CD8-positive, alpha-beta memory T cell (primary cell): ENCODE measurements around the gene ABLIM3. TPM values are rescaled to one million over a fixed set of nuclear protein-coding genes. Genes with fewer than 3 reads are reported as not detected.

Source experiments
- CTCF ChIA-PET: fragments of 350-600 bp; sonication (Branson Sonifier 250); formaldehyde crosslinking; loops from one replicate; lab custom pipeline; 2021; ENCODE audit warnings: antibody characterized with exemption; lab: Charles Lee
- POLR2A ChIA-PET: fragments of 350-600 bp; sonication (Branson Sonifier 250); formaldehyde crosslinking; loops from one replicate; lab custom pipeline; 2021; ENCODE audit warnings: antibody characterized with exemption; lab: Charles Lee
- DNase-seq, 5 donors: peaks; one replicate each; pipeline versions ENCODE4 v3.0.0 to v3.0.0-alpha.2; 2020 to 2022; ENCODE audit warnings: mixed read lengths in 1 of 5
- H3K27ac ChIP-seq: one replicate; pipeline ENCODE4 v1.7.0; 2013; ENCODE audit warnings: low read depth, mild to moderate bottlenecking, low read length, moderate library complexity
- H3K27me3 ChIP-seq: 2 replicates; pipeline ENCODE4 v1.7.0; 2013; ENCODE audit warnings: low read length, mild to moderate bottlenecking; ENCODE audit not compliant: insufficient read depth, poor library complexity, severe bottlenecking
- H3K36me3 ChIP-seq: 2 replicates; pipeline ENCODE4 v1.7.0; 2013; ENCODE audit warnings: mild to moderate bottlenecking, low read length, moderate library complexity; ENCODE audit not compliant: insufficient read depth
- H3K4me1 ChIP-seq: 2 replicates; pipeline ENCODE4 v1.7.0; 2013; ENCODE audit warnings: mild to moderate bottlenecking, low read length, moderate library complexity; ENCODE audit not compliant: insufficient read depth
- H3K4me3 ChIP-seq: 2 replicates; pipeline ENCODE4 v1.7.0; 2013; ENCODE audit warnings: mild to moderate bottlenecking, low read length
- H3K9me3 ChIP-seq: 2 replicates; pipeline ENCODE4 v1.7.0; 2013; ENCODE audit warnings: mild to moderate bottlenecking, low read length
- H3K27ac Mint-ChIP-seq, 8 donors: one replicate each; pipeline ENCODE4 v1.8.0; 2020 to 2021; ENCODE audit warnings: mixed read lengths in 8 of 8, mild to moderate bottlenecking in 6 of 8, inconsistent platforms in 3 of 8, moderate library complexity in 3 of 8
- H3K27me3 Mint-ChIP-seq, 2 donors: one replicate each; pipeline ENCODE4 v1.8.0; 2020 to 2021; ENCODE audit warnings: mixed read lengths in 2 of 2, mild to moderate bottlenecking in 1 of 2, moderate library complexity in 1 of 2
- H3K36me3 Mint-ChIP-seq, 3 donors: one replicate each; pipeline ENCODE4 v1.8.0; 2020 to 2021; ENCODE audit warnings: mixed read lengths in 3 of 3, inconsistent platforms in 1 of 3, mild to moderate bottlenecking in 1 of 3
- H3K4me1 Mint-ChIP-seq, 3 donors: one replicate each; pipeline ENCODE4 v1.8.0; 2020 to 2021; ENCODE audit warnings: mixed read lengths in 3 of 3, inconsistent platforms in 1 of 3, mild to moderate bottlenecking in 1 of 3
- H3K4me3 Mint-ChIP-seq, 7 donors: one replicate each; pipeline ENCODE4 v1.8.0; 2020 to 2021; ENCODE audit warnings: mixed read lengths in 7 of 7, mild to moderate bottlenecking in 6 of 7, moderate library complexity in 4 of 7, inconsistent platforms in 2 of 7
- H3K9me3 Mint-ChIP-seq, 5 donors: one replicate each; pipeline ENCODE4 v1.8.0; 2020 to 2022; ENCODE audit warnings: mixed read lengths in 5 of 5, mild to moderate bottlenecking in 3 of 5, moderate library complexity in 2 of 5, inconsistent platforms in 1 of 5
- polyA plus RNA-seq: library from polyadenylated mRNA; unstranded; fragments of 300-500 nt; fragmentation: Illumina TruSeq; gene quantifications from one replicate; pipeline ENCODE4 v1.2.3, GENCODE V29; 2021
- total RNA-seq, 2 experiments: library from RNA; stranded (reverse); gene quantifications; one replicate each; pipeline ENCODE4 v1.2.3, GENCODE V29; 2021

Gene ABLIM3
- total and polyA plus RNA-seq, 3 experiments from 2014 or later, result 0.09 TPM; not detected in 2

- H3K36me3 Mint-ChIP-seq, result no peaks in the 10 kb centered on the region
- no peak overlapping the region for H3K27ac Mint-ChIP-seq
- Histone ChIP-seq H3K27me3 (no peaks in the 10 kb centered on the region), H3K4me3 (no peak overlapping the region), H3K4me1 (no peaks in the 10 kb centered on the region), H3K27ac (no peak overlapping the region), H3K36me3 (no peaks in the 10 kb centered on the region), H3K9me3 (no peaks in the 10 kb centered on the region)
- no peaks in the 10 kb centered on the region for H3K9me3 Mint-ChIP-seq
- ChIA-PET POLR2A (no interaction called here), CTCF (no interaction called here)
- H3K4me1 Mint-ChIP-seq, result no peaks in the 10 kb centered on the region
- no peak overlapping the region for H3K4me3 Mint-ChIP-seq
- DNase-seq, result no peak
- H3K27me3 Mint-ChIP-seq, result peaks cover 8 to 46% of the 10 kb centered on the region in 2 donors
These were observed 141.0 kb downstream of the ABLIM3 start for GRCh38 chr5:149282027-149282965.

DNA sequence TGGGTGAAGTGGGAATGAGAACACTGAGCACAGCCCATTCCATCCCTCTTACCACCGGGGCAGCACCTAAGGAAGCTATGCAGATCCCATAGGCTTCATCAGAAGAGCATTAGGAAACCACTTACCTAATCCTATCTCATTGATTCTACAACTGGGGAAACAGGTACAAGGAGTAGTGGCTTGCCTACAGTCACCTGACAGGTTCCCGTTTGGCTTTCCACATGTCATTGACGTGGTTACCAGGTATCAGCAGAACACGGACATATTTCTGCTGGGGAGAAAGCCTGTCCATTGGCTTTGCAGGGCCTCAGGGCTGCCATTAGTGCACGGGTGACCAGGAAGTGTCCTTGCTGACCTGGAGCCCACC, 141.7 kb downstream of the ABLIM3 start:
- Histone ChIP-seq H3K4me3 (no peak overlapping the region), H3K27me3 (no peaks in the 10 kb centered on the region), H3K36me3 (no peaks in the 10 kb centered on the region), H3K9me3 (no peaks in the 10 kb centered on the region), H3K4me1 (no peaks in the 10 kb centered on the region), H3K27ac (no peak overlapping the region)
- CTCF ChIA-PET, result no interaction called here
- DNase-seq, result no peak
- H3K9me3 Mint-ChIP-seq, result no peaks in the 10 kb centered on the region
- POLR2A ChIA-PET, result no interaction called here
- H3K27ac Mint-ChIP-seq, result no peak overlapping the region
- H3K4me1 Mint-ChIP-seq, result no peaks in the 10 kb centered on the region
- no peak overlapping the region for H3K4me3 Mint-ChIP-seq
- peaks cover 8 to 44% of the 10 kb centered on the region in 2 donors for H3K27me3 Mint-ChIP-seq
- no peaks in the 10 kb centered on the region for H3K36me3 Mint-ChIP-seq

DNA sequence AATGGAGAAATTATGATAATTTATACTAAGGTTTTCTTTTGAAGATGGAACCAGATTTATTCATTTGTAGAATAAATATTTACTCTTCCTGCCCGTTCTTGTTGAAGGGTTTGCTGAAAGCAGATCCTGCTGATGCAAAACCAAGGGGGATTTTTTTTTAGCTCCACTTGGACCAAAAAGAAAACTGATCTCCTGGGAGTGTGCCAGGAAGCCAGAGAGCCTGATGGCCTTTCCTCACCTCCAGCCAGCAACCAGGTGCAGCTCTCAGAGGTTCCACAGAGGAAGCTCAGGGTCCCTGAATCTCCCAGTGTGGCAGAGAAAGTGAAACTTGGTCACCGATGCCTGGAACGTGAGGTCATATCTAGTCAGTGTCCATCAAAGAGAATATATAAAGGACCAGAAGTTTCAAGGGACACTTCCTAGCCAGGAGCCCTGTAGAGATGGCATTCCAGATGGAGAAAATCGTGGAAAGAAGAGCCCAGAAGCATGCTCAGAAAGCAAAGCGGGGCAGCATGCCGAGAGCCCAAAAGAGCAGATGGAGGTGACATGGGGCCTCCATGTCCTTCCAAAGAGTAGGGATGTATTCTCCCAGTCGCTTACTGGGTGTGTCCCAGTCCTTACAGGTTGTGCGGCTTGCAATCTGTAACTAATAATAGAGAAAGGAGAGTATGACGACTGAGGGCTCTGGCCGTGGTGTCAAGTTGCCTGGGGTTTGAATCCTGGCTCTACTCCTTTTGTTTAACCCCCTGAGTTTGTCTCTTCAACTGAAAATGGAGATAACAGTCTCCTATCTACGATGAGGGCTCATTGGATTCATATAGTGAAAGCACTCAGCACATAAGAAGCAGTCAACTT, 142.6 kb downstream of the ABLIM3 start:
- Histone ChIP-seq H3K4me1 (no peaks in the 10 kb centered on the region), H3K36me3 (no peaks in the 10 kb centered on the region), H3K4me3 (no peak overlapping the region), H3K9me3 (no peaks in the 10 kb centered on the region), H3K27me3 (no peaks in the 10 kb centered on the region), H3K27ac (no peak overlapping the region)
- Mint-ChIP-seq H3K27ac (no peak overlapping the region), H3K36me3 (no peaks in the 10 kb centered on the region), H3K9me3 (no peaks in the 10 kb centered on the region), H3K27me3 (peaks cover 6 to 36% of the 10 kb centered on the region in 2 donors), H3K4me1 (no peaks in the 10 kb centered on the region), H3K4me3 (no peak overlapping the region)
- DNase-seq, result no peak
- ChIA-PET POLR2A (no interaction called here), CTCF (no interaction called here)

DNA sequence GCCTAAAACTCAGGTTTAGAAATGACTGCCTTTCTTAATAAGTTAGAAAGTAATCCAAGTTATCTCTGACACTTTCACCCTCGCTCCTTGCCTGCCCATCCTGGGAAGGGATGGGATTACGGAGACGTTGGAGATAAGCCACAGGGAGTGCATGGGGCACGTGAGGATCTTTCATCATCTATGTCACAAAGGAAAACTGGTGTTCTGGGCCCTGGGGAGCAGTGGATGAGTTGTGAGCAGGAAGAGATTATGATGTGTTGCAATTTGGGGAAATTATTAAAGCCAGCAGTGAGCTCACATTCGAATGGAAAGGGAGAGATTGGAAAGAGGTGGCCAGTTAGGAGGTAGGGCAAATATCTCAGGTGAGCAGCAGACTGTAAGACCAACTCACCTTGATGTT, 143.2 kb downstream of the ABLIM3 start:
- Histone ChIP-seq H3K4me1 (no peaks in the 10 kb centered on the region), H3K4me3 (no peak overlapping the region), H3K27me3 (no peaks in the 10 kb centered on the region), H3K27ac (no peak overlapping the region), H3K36me3 (no peaks in the 10 kb centered on the region), H3K9me3 (no peaks in the 10 kb centered on the region)
- Mint-ChIP-seq H3K4me3 (no peak overlapping the region), H3K9me3 (no peaks in the 10 kb centered on the region), H3K27ac (no peak overlapping the region), H3K27me3 (peaks cover 9 to 40% of the 10 kb centered on the region in 2 donors), H3K4me1 (no peaks in the 10 kb centered on the region), H3K36me3 (no peaks in the 10 kb centered on the region)
- CTCF ChIA-PET, result no interaction called here
- POLR2A ChIA-PET, result no interaction called here
- no peak for DNase-seq

DNA sequence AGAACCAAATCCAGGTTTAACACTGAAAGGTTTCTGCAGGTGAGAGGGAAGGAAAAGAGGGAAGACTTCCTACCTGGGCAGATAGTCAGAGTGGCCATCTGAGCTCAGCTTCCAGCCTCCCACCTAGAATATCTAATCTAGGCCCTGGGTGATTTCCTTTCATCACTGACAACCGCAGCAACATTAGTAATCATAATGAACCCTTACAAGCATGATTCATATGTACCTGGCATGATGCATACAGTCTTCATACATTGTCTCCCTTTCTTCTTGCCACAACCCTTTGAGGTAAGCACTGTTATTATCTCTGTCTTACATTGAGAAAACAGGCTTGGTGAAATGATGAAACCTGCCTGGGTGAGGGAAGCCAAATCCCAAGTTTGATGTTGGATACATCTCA, 143.9 kb downstream of the ABLIM3 start:
- Mint-ChIP-seq H3K36me3 (no peaks in the 10 kb centered on the region), H3K9me3 (no peaks in the 10 kb centered on the region), H3K27me3 (peaks cover 9 to 34% of the 10 kb centered on the region in 2 donors), H3K4me3 (no peak overlapping the region), H3K4me1 (no peaks in the 10 kb centered on the region), H3K27ac (no peak overlapping the region)
- POLR2A ChIA-PET, result no interaction called here
- Histone ChIP-seq H3K27me3 (no peaks in the 10 kb centered on the region), H3K4me3 (no peak overlapping the region), H3K36me3 (no peaks in the 10 kb centered on the region), H3K9me3 (no peaks in the 10 kb centered on the region), H3K4me1 (no peaks in the 10 kb centered on the region), H3K27ac (no peak overlapping the region)
- no peak for DNase-seq
- CTCF ChIA-PET, result no interaction called here

DNA sequence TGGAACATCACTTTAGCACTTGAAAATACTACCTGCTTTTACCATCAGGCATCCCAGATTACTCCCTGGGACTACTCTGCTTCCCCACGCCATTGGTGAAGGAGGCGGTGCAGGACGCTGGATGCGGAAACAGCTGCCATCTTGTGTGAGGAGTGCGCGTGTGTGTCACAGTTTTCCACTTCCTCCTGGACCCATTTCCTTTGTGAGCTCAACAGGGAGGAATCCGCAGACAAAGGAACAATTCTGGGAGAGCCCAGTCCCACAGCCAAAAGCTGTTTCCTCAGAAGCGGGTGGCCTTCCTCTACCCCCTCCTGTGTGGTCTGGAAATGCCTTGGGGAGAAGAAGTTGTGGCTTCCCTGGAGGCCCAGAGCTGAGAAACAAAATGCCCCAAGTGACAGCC, 147.1 kb downstream of the ABLIM3 start:
- Mint-ChIP-seq H3K36me3 (no peaks in the 10 kb centered on the region), H3K27me3 (peaks cover 3 to 22% of the 10 kb centered on the region in 2 donors), H3K9me3 (no peaks in the 10 kb centered on the region), H3K4me1 (no peaks in the 10 kb centered on the region), H3K4me3 (no peak overlapping the region), H3K27ac (no peak overlapping the region)
- Histone ChIP-seq H3K36me3 (no peaks in the 10 kb centered on the region), H3K27ac (no peak overlapping the region), H3K4me3 (no peak overlapping the region), H3K9me3 (no peaks in the 10 kb centered on the region), H3K27me3 (no peaks in the 10 kb centered on the region), H3K4me1 (no peaks in the 10 kb centered on the region)
- ChIA-PET CTCF (no interaction called here), POLR2A (no interaction called here)
- no peak for DNase-seq

DNA sequence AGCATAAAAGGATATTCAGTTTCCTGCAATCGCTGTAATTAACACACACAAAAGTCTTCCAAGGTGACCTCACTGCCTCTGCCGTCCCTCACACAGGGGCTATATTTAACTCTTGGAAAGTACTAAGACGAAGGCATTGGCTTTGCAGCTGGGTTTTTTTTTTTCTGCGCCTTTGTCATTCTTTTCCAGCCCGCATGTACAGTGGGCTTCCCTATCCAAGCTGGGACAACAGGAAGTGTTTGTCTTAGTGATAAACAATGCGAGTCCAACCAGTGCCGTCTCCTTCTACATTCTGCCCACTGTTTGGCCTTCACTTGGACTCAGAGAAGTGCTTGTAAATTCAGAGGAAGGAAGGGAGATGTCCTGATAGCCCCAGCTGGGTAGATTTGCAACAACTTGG, 148.0 kb downstream of the ABLIM3 start:
- no peak overlapping the region for H3K4me3 ChIP-seq
- POLR2A ChIA-PET, result no interaction called here
- peaks cover 3 to 18% of the 10 kb centered on the region in 2 donors for H3K27me3 Mint-ChIP-seq
- H3K27ac Mint-ChIP-seq, result no peak overlapping the region
- no peaks in the 10 kb centered on the region for H3K36me3 Mint-ChIP-seq
- no peaks in the 10 kb centered on the region for H3K36me3 ChIP-seq
- no peaks in the 10 kb centered on the region for H3K9me3 Mint-ChIP-seq
- H3K27ac ChIP-seq, result no peak overlapping the region
- H3K4me1 Mint-ChIP-seq, result no peaks in the 10 kb centered on the region
- CTCF ChIA-PET, result no interaction called here
- H3K27me3 ChIP-seq, result no peaks in the 10 kb centered on the region
- H3K4me3 Mint-ChIP-seq, result no peak overlapping the region
- no peak for DNase-seq
- no peaks in the 10 kb centered on the region for H3K9me3 ChIP-seq
- H3K4me1 ChIP-seq, result no peaks in the 10 kb centered on the region
